Heart left ventricle (tissue), 13 donors: ENCODE data around the gene WDHD1.

Experiments
- CTCF ChIP-seq, 12 donors: fragments of 200-600 bp; sonication (generic) in 4 of 12; IDR thresholded peaks; one replicate each; pipeline versions ENCODE4 v1.5.0 to v1.8.0; 2018 to 2022; ENCODE audit warnings: antibody characterized with exemption in 12 of 12, mild to moderate bottlenecking in 5 of 12
- POLR2A ChIP-seq, 2 donors: fragments of 450-650 bp; IDR thresholded peaks; one replicate each; pipeline ENCODE4 v1.6.1; 2017; ENCODE audit warnings: antibody characterized with exemption in 2 of 2, mild to moderate bottlenecking in 2 of 2, moderate library complexity in 2 of 2
- donor health status: ischemic (EF 13 %, LVEDD 7.1; RV severe dilation, severe dysfunction).
- donor health status: DM: no; HTN: yes; CAD: no.
- donor health status: DM: no; HTN: no; CAD: no.
- donor health status: ischemic (EF 25% LVEDD 6.9; RV normal size, moderate dysfunction).
- donor health status: ischemic (EF 25% LVEDD 5.7; RV mildly dilated, moderate dysfunction).
- donor health status: ischemic (EF 35%, LVEDD 5.7; RV mildly dilated, moderate dysfunction).
- donor health status: nonischemic (EF 11% LVEDD 7.7; RV severe dilation, severe dysfunction).
- donor health status: DM: yes; HTN: yes; CAD: no.
- donor health status: PGD.
- donor health status: ischemic (EF 29% LVEDD 5.4; RV normal size, mild dysfunction).
- donor health status: nonischemic (EF 23%, LVEDD 6.1; RV moderate dilation, normal function).

- TF ChIP-seq CTCF (IDR thresholded peaks at IDR 0.05) (no peak), POLR2A (IDR thresholded peaks at IDR 0.05) (no peak)
Observed at GRCh38 chr14:54935100-54935499, 91.8 kb downstream of the WDHD1 start.
